ENCODE results near the gene PPM1A. TPM values are rescaled to one million over a fixed set of nuclear protein-coding genes. Genes with fewer than 3 reads are reported as not detected.

PPM1A gene
- total RNA-seq, 2 experiments from 2014 or later: 40.0 to 40.5 TPM

GRCh38 chr14:60304509-60304908 is 55.5 kb downstream of the PPM1A start:
- H3K4me1 Mint-ChIP-seq (ENCODE audit: low read depth): no peaks in the 10 kb centered on the region
- H3K36me3 Mint-ChIP-seq (ENCODE audit: low read depth): no peaks in the 10 kb centered on the region
- H3K27ac Mint-ChIP-seq: no peak overlapping the region
- peaks cover 8% of the 10 kb centered on the region for H3K9me3 Mint-ChIP-seq
- no peak for DNase-seq
- no peak overlapping the region for H3K4me3 Mint-ChIP-seq
- no peaks in the 10 kb centered on the region for H3K27me3 Mint-ChIP-seq
- TF ChIP-seq CTCF (IDR thresholded peaks at IDR 0.05): no peak
- CTCF ChIA-PET: no interaction called here
- POLR2A ChIA-PET: no interaction called here
- intact Hi-C loops (cut with micrococcal nuclease): no loop called here
- no peak for ATAC-seq

GRCh38 chr14:60309867-60310552 is 61.0 kb downstream of the PPM1A start:
- Mint-ChIP-seq H3K27me3 (peaks cover 6% of the 10 kb centered on the region), H3K4me1 (ENCODE audit: low read depth) (no peaks in the 10 kb centered on the region), H3K9me3 (peaks cover 8% of the 10 kb centered on the region), H3K4me3 (no peak overlapping the region), H3K27ac (no peak overlapping the region), H3K36me3 (ENCODE audit: low read depth) (no peaks in the 10 kb centered on the region)
- TF ChIP-seq CTCF (IDR thresholded peaks at IDR 0.05): no peak
- intact Hi-C loops (cut with micrococcal nuclease): no loop called here
- ChIA-PET CTCF (interaction anchor here (0.7 to 2.0 kb wide), 4 partner anchors 10 to 40 kb away, joined by 3 to 10 read pairs (median 4); no protein-coding TSS in a partner anchor), POLR2A (no interaction called here)
- no peak for DNase-seq
- ATAC-seq: no peak

GRCh38 chr14:60311417-60311816 is 62.4 kb downstream of the PPM1A start:
- Mint-ChIP-seq H3K4me1 (ENCODE audit: low read depth) (no peaks in the 10 kb centered on the region), H3K4me3 (no peak overlapping the region), H3K27me3 (peaks cover 9% of the 10 kb centered on the region), H3K27ac (no peak overlapping the region), H3K9me3 (peaks cover under 1% of the 10 kb centered on the region), H3K36me3 (ENCODE audit: low read depth) (no peaks in the 10 kb centered on the region)
- ChIA-PET POLR2A (no interaction called here), CTCF (interaction anchor here (0.7 to 2.0 kb wide), 2 partner anchors 12 to 20 kb away, joined by 3 to 10 read pairs; no protein-coding TSS in a partner anchor)
- ATAC-seq (no peak), DNase-seq (no peak)
- intact Hi-C loops (cut with micrococcal nuclease): no loop called here
- no peak for TF ChIP-seq CTCF (IDR thresholded peaks at IDR 0.05)

- Mint-ChIP-seq H3K4me1 (ENCODE audit: low read depth) (no peaks in the 10 kb centered on the region), H3K27me3 (peaks cover 12% of the 10 kb centered on the region), H3K4me3 (no peak overlapping the region), H3K27ac (no peak overlapping the region), H3K9me3 (no peaks in the 10 kb centered on the region), H3K36me3 (ENCODE audit: low read depth) (no peaks in the 10 kb centered on the region)
- ChIA-PET POLR2A (no interaction called here), CTCF (interaction anchor here (1.4 kb wide), 1 partner anchor 11 kb away, joined by 3 read pairs; no protein-coding TSS in a partner anchor)
- DNase-seq (no peak), ATAC-seq (no peak)
- TF ChIP-seq CTCF (IDR thresholded peaks at IDR 0.05): no peak
- intact Hi-C loops (cut with micrococcal nuclease): no loop called here
These were observed 64.1 kb downstream of the PPM1A start for GRCh38 chr14:60313093-60313492.

- CTCF ChIA-PET: no interaction called here
These were observed 66.4 kb downstream of the PPM1A start for GRCh38 chr14:60315196-60315990.

More at GRCh38 chr14:60315196-60315990, 66.4 kb downstream of the PPM1A start:
- POLR2A ChIA-PET: no interaction called here
- DNase-seq (no peak), ATAC-seq (no peak)
- Mint-ChIP-seq H3K36me3 (ENCODE audit: low read depth) (no peaks in the 10 kb centered on the region), H3K4me1 (ENCODE audit: low read depth) (no peaks in the 10 kb centered on the region), H3K9me3 (no peaks in the 10 kb centered on the region), H3K4me3 (no peak overlapping the region), H3K27me3 (peaks cover 12% of the 10 kb centered on the region), H3K27ac (no peak overlapping the region)
- TF ChIP-seq CTCF (IDR thresholded peaks at IDR 0.05): no peak
- intact Hi-C loops (cut with micrococcal nuclease): no loop called here

All from activated CD8-positive, alpha-beta T cell treated with anti-CD3 and anti-CD28 coated beads for 36 hours (primary cell).